ENCODE measurements around the gene OR5AC2.

OR5AC2 gene

GRCh38 chr3:98049271-98049670, 37.7 kb upstream of the OR5AC2 start:
- no peak for DNase-seq (ENCODE audit: low read depth)
- TF ChIP-seq CTCF (IDR thresholded peaks at IDR 0.05; ENCODE audit: low read depth, low read length) (no peak), POLR2A (IDR thresholded peaks at IDR 0.05; ENCODE audit: extremely low read depth, insufficient read length) (no peak), MYC (IDR thresholded peaks at IDR 0.05; ENCODE audit: low read depth, low read length) (no peak), MAX (IDR thresholded peaks at IDR 0.05; ENCODE audit: low read depth, low read length) (no peak)

GRCh38 chr3:98056035-98056434, 30.9 kb upstream of the OR5AC2 start:
- TF ChIP-seq MAX (IDR thresholded peaks at IDR 0.05; ENCODE audit: low read depth, low read length) (no peak), POLR2A (IDR thresholded peaks at IDR 0.05; ENCODE audit: extremely low read depth, insufficient read length) (no peak), CTCF (IDR thresholded peaks at IDR 0.05; ENCODE audit: low read depth, low read length) (no peak), MYC (IDR thresholded peaks at IDR 0.05; ENCODE audit: low read depth, low read length) (no peak)
- no peak overlapping the region for H3K4me3 ChIP-seq (ENCODE audit: low read depth, low read length)
- no peak for DNase-seq (ENCODE audit: low read depth)

More at GRCh38 chr3:98049271-98049670, 37.7 kb upstream of the OR5AC2 start:
- H3K4me3 ChIP-seq (ENCODE audit: low read depth, low read length): no peak overlapping the region

- H3K4me3 ChIP-seq (ENCODE audit: low read depth, low read length): no peak overlapping the region
- no peak for DNase-seq (ENCODE audit: low read depth)
- TF ChIP-seq CTCF (IDR thresholded peaks at IDR 0.05; ENCODE audit: low read depth, low read length): no peak
- no peak for TF ChIP-seq POLR2A (IDR thresholded peaks at IDR 0.05; ENCODE audit: extremely low read depth, insufficient read length)
- TF ChIP-seq MAX (IDR thresholded peaks at IDR 0.05; ENCODE audit: low read depth, low read length): no peak
- no peak for TF ChIP-seq MYC (IDR thresholded peaks at IDR 0.05; ENCODE audit: low read depth, low read length)
Measured at GRCh38 chr3:98057631-98058030, 29.3 kb upstream of the OR5AC2 start.

GRCh38 chr3:98058244-98058960, 28.6 kb upstream of the OR5AC2 start:
- TF ChIP-seq MAX (IDR thresholded peaks at IDR 0.05; ENCODE audit: low read depth, low read length) (no peak), MYC (IDR thresholded peaks at IDR 0.05; ENCODE audit: low read depth, low read length) (no peak), CTCF (IDR thresholded peaks at IDR 0.05; ENCODE audit: low read depth, low read length) (no peak), POLR2A (IDR thresholded peaks at IDR 0.05; ENCODE audit: extremely low read depth, insufficient read length) (no peak)
- peak; percentile 49 for DNase-seq (ENCODE audit: low read depth)

GRCh38 chr3:98068824-98069223, 18.1 kb upstream of the OR5AC2 start:
- DNase-seq (ENCODE audit: low read depth): no peak
- TF ChIP-seq MAX (IDR thresholded peaks at IDR 0.05; ENCODE audit: low read depth, low read length) (no peak), CTCF (IDR thresholded peaks at IDR 0.05; ENCODE audit: low read depth, low read length) (no peak), MYC (IDR thresholded peaks at IDR 0.05; ENCODE audit: low read depth, low read length) (no peak), POLR2A (IDR thresholded peaks at IDR 0.05; ENCODE audit: extremely low read depth, insufficient read length) (no peak)
- no peak overlapping the region for H3K4me3 ChIP-seq (ENCODE audit: low read depth, low read length)

More at GRCh38 chr3:98058244-98058960, 28.6 kb upstream of the OR5AC2 start:
- no peak overlapping the region for H3K4me3 ChIP-seq (ENCODE audit: low read depth, low read length)
